K562 (cell line): ENCODE data around the gene LHX5. TPM values are rescaled to one million over a fixed set of nuclear protein-coding genes. Genes with fewer than 3 reads are reported as not detected.
A peak's percentile ranks its signal among the peaks of the same experiment; 100 is the strongest.

Experiments used
- ATAC-seq: fragments of 200-7000 bp; cut with Tn5 transposase; 3 replicates; pipeline ENCODE4 v1.9.1; 2020; ENCODE audit warnings: moderate library complexity
- BruUV-seq: library from RNA; stranded (reverse); fragments of 400-500 nt; replicated peaks from 2 replicates; lab custom pipeline; 2021; lab: Mats Ljungman, UMichigan
- CTCF ChIA-PET: fragments of 300-600 bp; formaldehyde crosslinking; extraction: SDS; loops from one replicate; lab custom pipeline; 2021; ENCODE audit warnings: low intra/inter-chr PET ratio; lab: Yijun Ruan, JAX
- POLR2A ChIA-PET: fragments of 300-600, 350-650 bp; sonication (Branson Sonifier 250); formaldehyde crosslinking; extraction: SDS; loops from one replicate; lab custom pipeline; 2021; ENCODE audit warnings: antibody characterized with exemption, inconsistent platforms; lab: Yijun Ruan, JAX
- DNase-seq, 4 experiments: peaks; one replicate each; pipeline versions ENCODE4 v3.0.0 to v3.0.0-alpha.2; 2011 to 2018; ENCODE audit warnings: low spot score in 3 of 4, mixed read lengths in 3 of 4; ENCODE audit errors: extremely low read depth in 1 of 4
- FAIRE-seq: peaks from 2 replicates; lab custom pipeline; 2011; peaks lifted over from hg19 to GRCh38; lab: Jason Lieb, UNC
- H2AFZ ChIP-seq: 2 replicates; pipeline ENCODE4 v1.6.0; 2011; ENCODE audit warnings: low read depth, low read length, control low read depth, inconsistent platforms
- H3K27ac ChIP-seq: fragments of 200-600 bp; 3 replicates; pipeline ENCODE4 v1.8.0; 2011; ENCODE audit warnings: low read depth, mild to moderate bottlenecking, control low read depth, inconsistent platforms, low read length, moderate library complexity, mixed read lengths; ENCODE audit errors: extremely low read depth
- H3K27me3 ChIP-seq, 2 experiments: fragments of 300-600 bp in 1 of 2; 2 replicates in 1 of 2; 3 replicates in 1 of 2; pipeline versions ENCODE4 v1.6.0 to v1.8.0; 2011; ENCODE audit warnings: inconsistent platforms in 2 of 2, low read length in 2 of 2, mild to moderate bottlenecking in 1 of 2, mixed read lengths in 1 of 2, moderate library complexity in 1 of 2; ENCODE audit not compliant: control insufficient read depth in 2 of 2, insufficient read depth in 2 of 2
- H3K36me3 ChIP-seq: fragments of 300-600 bp; 3 replicates; pipeline ENCODE4 v1.8.0; 2011; ENCODE audit warnings: mild to moderate bottlenecking, low read length, inconsistent platforms; ENCODE audit not compliant: control insufficient read depth, insufficient read depth
- H3K4me1 ChIP-seq, 2 experiments: fragments of 200-600 bp in 1 of 2; replicated peaks in 1 of 2; 2 replicates in 1 of 2; 3 replicates in 1 of 2; pipeline versions ENCODE4 v1.5.1 to v1.8.0; 2011; ENCODE audit warnings: inconsistent platforms in 2 of 2, low read length in 2 of 2, mild to moderate bottlenecking in 1 of 2, mixed read lengths in 1 of 2, moderate library complexity in 1 of 2; ENCODE audit not compliant: control insufficient read depth in 2 of 2, insufficient read depth in 2 of 2
- H3K4me2 ChIP-seq: 2 replicates; pipeline ENCODE4 v1.6.1; 2011; ENCODE audit warnings: low read length, control low read depth, inconsistent platforms, mixed read lengths; ENCODE audit not compliant: insufficient read depth
- H3K4me3 ChIP-seq: fragments of 200-600 bp; sonication (generic), shearing (Covaris generic); 2 replicates; pipeline ENCODE4 v1.5.1; 2016; ENCODE audit warnings: control low read depth, inconsistent platforms
- H3K79me2 ChIP-seq: fragments of 200-600 bp; 3 replicates; pipeline ENCODE4 v1.8.0; 2011; ENCODE audit warnings: low read length, inconsistent platforms; ENCODE audit not compliant: control insufficient read depth, insufficient read depth
- H3K9ac ChIP-seq, 2 experiments: 2 replicates each; pipeline versions ENCODE4 v1.6.0 to v1.6.1; 2011; ENCODE audit warnings: low read depth in 2 of 2, low read length in 2 of 2, control low read depth in 1 of 2, inconsistent platforms in 1 of 2, mild to moderate bottlenecking in 1 of 2, mixed read lengths in 1 of 2; ENCODE audit not compliant: insufficient read depth in 1 of 2
- H3K9me1 ChIP-seq: one replicate; pipeline ENCODE4 v1.6.0; 2011; ENCODE audit warnings: inconsistent platforms, mild to moderate bottlenecking, low read length, moderate library complexity; ENCODE audit not compliant: control insufficient read depth, insufficient read depth
- H3K9me3 ChIP-seq: replicated peaks from 2 replicates; pipeline ENCODE4 v1.5.1; 2011; ENCODE audit warnings: low read depth, low read length, inconsistent platforms; ENCODE audit not compliant: control insufficient read depth, insufficient read depth
- H4K20me1 ChIP-seq: replicated peaks from 2 replicates; pipeline ENCODE4 v1.6.1; 2011; ENCODE audit warnings: low read length, inconsistent platforms, mixed read lengths; ENCODE audit not compliant: control insufficient read depth, insufficient read depth
- EGR1 ChIP-seq: fragments of 450-650 bp; conservative IDR thresholded peaks from 2 replicates; pipeline ENCODE4 v1.6.1; 2017; ENCODE audit warnings: mild to moderate bottlenecking
- TRIM28 ChIP-seq: fragments of 450-650 bp; IDR thresholded peaks from 2 replicates; pipeline ENCODE4 v1.6.1; 2017
- WGBS: fragments of 100-300 bp; shearing (Covaris generic); methylation state at CpG from one replicate; pipeline ENCODE4 v1.1.6; 2016; ENCODE audit warnings: low coverage, mixed read lengths; ENCODE audit not compliant: insufficient coverage; ENCODE audit errors: missing lambda C conversion rate; 5-methylcytosine and 5-hydroxymethylcytosine counted together
- in situ Hi-C: fragments of 300-500 bp; cut with MboI; formaldehyde crosslinking; loops from 4 replicates; pipeline ENCODE4 v1.15.0; 2018; ENCODE audit warnings: inconsistent platforms, mixed read lengths
- intact Hi-C: fragments of 100-400 bp; cut with micrococcal nuclease; formaldehyde crosslinking; loops from 2 replicates; pipeline ENCODE4 v1.14.2; 2022
- polyA plus RNA-seq, 8 experiments: library from polyadenylated mRNA; depleted of rRNA in 4 of 8; stranded (reverse) in 5 of 8; unstranded in 3 of 8; fragments of >200 nt; fragmentation: Nextera tagmentation in 2 of 8; fragmentation: Illumina TruSeq in 1 of 8; extraction: Ambion mirVana in 2 of 8; extraction: Trizol in 1 of 8; gene quantifications; 2 replicates each; pipeline versions ENCODE4 v1.2.1 to v1.2.3, GENCODE V29; 2011 to 2014; ENCODE audit warnings: inconsistent platforms in 1 of 8, missing spikeins in 1 of 8
- total RNA-seq, 7 experiments: library from RNA; depleted of rRNA in 6 of 7; stranded (reverse); fragments of >200 nt in 6 of 7; fragmentation: Illumina TruSeq in 2 of 7; extraction: Trizol in 2 of 7; gene quantifications; 2 replicates each; pipeline versions ENCODE4 v1.2.1 to v1.2.3, GENCODE V29; 2011 to 2021; ENCODE audit warnings: low replicate concordance in 1 of 7

LHX5 gene
- total and polyA plus RNA-seq, 9 of the 15 experiments (the other 6 are each of a cell fraction or from before 2014, with no cell fraction given), result 0.04 to 0.17 (median 0.05) TPM; not detected in 6

GRCh38 chr12:113425960-113426453 is 45.7 kb downstream of the LHX5 start:
- Histone ChIP-seq H3K4me1 (peaks cover 24% of the 10 kb centered on the region in 2 experiments), H3K79me2 (peaks cover 13% of the 10 kb centered on the region), H3K4me2 (no peak overlapping the region), H2AFZ (no peak overlapping the region), H3K27me3 (peaks cover 0 to 2% of the 10 kb centered on the region in 2 experiments; a peak in 1 of 5 replicates), H3K36me3 (peaks cover 5% of the 10 kb centered on the region; the same call in 1 of the 3 replicates), H3K9me1 (no peaks in the 10 kb centered on the region), H4K20me1 (no peaks in the 10 kb centered on the region), H3K9ac (no peak overlapping the region), H3K4me3 (no peak overlapping the region), H3K27ac (no peak overlapping the region), H3K9me3 (peaks cover 4% of the 10 kb centered on the region; the same call in 1 of the 2 replicates)
- DNase-seq, result no peak
- ATAC-seq, result no peak
- ChIA-PET CTCF (interaction anchor here (0.7 to 1.5 kb wide), 3 partner anchors 113 to 487 kb away, joined by 3 to 7 read pairs (median 3); no protein-coding TSS in a partner anchor), POLR2A (interaction anchor here (0.6 to 1.3 kb wide), 5 partner anchors 12 to 441 kb away, joined by 3 to 5 read pairs (median 3); no protein-coding TSS in a partner anchor)
- 37% methylated on average over 8 of the region's 11 CpGs for WGBS
- TF ChIP-seq TRIM28 (no peak), EGR1 (0 out of 2 replicates have a peak, but pooled peaks have one; percentile 10)
- intact Hi-C loops, result loop anchor here (1.0 to 5.0 kb wide), 4 partner anchors 68 to 229 kb away; partner anchors contain the start of gene PLBD2
- BruUV-seq, result no TSS peak
- in situ Hi-C loops, result no loop called here
- no peak for FAIRE-seq
